GM18517 (cell line): ENCODE results near the gene AKAP6.
A peak's percentile ranks its signal among the peaks of the same experiment; 100 is the strongest.

Experiments used
- ATAC-seq: cut with Tn5 transposase; IDR thresholded peaks from one replicate; pipeline ENCODE4 v1.9.1; 2021; ENCODE audit warnings: mild to moderate bottlenecking, moderate library complexity; ENCODE audit not compliant: unreplicated experiment

AKAP6 gene

DNA sequence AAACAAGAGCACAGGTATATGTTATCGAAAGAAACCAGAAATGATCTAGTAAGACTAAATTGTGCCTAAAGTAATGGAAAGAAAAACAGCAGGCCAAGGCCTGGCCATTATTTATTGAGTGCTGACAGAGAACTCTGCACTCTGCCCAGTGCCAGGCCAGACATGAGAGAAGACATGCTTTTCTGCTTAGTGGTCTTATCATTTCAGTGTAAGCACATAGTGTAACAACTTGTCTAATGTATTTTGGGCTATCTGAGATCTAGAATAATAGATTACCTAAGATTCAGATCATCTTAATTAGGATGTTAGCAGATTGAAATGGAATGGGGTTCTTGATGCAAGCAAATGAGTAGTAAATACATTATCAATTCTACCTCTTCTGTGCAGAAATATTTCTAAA, 278.3 kb downstream of the AKAP6 start:
- no peak for ATAC-seq

DNA sequence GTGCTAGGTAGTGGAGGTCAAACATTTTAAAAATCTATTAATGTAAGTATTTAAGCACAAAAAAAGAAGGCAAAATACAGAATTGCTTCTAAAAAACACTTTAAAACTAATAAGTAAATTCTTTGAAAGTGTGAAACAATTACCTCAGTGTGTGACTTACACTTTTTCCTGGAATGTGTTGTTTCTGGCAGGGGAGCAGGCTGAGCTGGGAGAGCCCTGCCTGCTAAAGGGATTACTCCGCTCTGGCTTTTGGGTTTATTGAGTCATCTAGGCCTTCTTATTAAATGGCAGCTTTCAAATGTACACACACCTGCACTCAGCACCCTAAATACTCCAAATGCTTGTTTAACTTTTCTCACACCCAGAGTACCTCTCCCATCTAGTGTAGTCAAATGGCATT, 279.8 kb downstream of the AKAP6 start:
- ATAC-seq, result no peak

DNA sequence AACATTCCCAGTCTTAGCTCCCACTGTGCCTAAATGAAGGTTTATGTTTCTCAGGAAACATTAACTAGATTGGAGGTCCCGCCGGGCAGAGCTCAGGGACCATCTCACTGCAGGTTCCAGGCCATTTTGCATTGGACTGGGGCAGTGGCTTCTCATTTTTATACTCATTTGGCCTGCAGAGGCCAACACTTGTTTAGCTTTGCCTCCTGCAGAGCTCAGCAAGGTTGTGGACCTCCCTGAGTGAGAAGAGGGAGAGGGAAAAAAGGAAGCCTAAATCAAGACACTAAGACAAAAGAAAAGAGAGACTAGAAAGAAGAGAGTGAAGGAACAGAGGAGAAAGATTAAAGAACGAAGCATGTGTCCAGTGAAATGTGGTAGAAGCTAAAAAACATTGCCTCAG, 280.3 kb downstream of the AKAP6 start:
- no peak for ATAC-seq

DNA sequence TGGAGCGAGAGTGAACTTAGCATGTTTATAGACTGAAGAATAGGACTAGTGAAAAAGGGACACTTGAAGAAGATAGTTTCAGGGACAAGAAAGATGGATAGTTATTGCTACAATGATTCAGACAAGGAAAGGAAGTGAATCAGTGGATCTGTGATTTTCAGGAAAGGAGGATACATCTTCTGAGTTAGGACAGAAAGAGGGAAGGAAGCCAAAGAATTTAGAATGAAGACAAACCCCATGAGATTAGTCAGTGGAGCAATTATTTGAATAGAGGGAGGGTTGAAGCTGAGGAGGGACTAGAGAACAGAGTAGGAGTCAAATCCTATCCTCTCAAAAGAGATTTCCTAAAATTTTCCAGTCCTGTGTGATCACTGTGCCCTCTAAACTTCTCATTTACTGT, 282.7 kb downstream of the AKAP6 start:
- ATAC-seq, result no peak

DNA sequence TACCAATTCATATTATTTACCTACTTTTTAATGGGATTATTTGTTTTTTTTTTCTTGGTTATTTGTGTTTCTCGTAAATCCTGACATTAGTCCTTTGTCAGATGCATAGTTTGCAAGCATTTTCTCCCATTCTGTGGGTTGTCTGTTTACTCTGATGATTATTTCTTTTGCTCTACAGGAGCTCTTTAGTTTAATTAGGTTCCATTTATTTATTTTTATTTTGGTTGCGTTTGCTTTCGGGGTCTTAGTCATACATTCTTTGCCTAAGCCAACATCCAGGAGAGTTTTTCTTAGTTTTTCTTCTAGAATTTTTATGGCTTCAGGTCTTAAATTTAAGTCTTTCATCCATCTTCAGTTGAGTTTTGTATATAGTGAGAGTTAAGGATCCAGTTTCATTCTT, 289.9 kb downstream of the AKAP6 start:
- no peak for ATAC-seq

DNA sequence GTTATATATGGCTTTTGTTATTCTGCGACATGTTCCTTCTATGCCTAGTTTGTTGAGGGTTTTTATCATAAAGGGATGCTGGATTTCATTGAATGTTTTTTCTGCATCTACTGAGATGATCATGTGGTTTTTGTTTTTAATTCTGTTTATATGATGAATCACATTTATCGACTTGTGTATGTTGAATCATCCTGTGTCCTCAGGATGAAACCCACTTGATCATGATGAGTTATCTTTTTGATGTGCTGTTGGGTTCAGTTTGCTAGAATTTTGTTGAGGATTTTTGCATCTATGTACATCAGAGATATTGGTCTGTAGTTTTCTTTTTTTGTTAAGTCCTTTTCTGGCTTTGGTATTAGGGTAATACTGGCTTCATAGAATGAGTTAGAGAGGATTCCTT, 291.2 kb downstream of the AKAP6 start:
- ATAC-seq, result no peak

DNA sequence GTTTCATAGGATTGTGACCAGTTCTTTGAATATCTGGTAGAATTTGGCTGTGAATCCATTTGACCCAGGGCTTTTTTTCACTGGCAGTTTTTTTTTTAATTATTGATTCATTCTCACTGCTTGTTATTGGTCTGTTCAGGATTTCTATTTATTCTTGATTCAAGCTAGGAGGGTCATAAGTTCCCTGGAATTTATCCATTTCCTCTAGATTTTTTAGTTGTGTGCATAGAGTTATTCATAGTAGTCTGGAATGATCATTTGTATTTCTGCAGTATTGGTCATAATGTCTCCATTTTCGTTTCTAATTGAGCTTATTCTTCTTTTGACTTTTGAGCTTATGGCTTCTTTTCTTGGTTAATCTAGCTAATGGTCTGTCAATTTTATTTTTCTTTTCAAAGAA, 291.6 kb downstream of the AKAP6 start:
- no peak for ATAC-seq

DNA sequence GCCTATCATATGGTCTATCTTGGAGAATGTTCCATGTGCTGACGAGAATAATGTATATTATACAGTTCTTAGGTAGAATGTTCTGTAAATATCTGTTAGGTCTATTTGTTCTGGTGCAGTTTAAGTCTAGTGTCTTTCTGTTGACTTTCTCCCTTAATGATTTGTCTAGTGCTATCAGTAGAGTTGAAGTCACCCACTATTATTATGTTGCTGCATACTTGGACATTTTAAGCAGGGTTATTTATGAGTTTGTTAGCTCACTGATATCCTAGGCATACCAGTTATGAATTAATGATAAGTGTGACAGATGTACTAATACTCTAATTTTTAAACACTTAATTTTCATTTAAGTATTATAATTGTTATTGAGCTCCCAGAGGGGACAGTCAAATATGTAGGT, 292.5 kb downstream of the AKAP6 start:
- no peak for ATAC-seq

DNA sequence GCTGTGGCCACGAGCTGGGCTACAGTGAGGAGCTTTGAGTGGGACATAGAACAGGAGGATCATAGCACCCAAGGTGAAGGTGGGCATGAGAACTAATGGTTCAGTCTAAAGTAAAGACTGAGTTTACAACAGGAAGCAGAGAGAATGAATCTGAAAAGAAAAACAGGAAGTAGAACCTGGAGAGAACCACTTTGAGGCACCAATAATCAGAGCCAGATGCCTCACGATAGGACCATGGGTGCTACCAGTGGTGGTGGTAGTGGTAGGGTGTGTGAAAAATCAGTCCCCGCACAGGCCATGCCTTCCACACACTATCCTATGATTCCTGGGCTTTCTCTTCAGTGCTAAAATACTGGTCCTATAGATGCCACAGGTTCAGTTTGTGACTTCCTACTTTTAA, 293.6 kb downstream of the AKAP6 start:
- no peak for ATAC-seq

DNA sequence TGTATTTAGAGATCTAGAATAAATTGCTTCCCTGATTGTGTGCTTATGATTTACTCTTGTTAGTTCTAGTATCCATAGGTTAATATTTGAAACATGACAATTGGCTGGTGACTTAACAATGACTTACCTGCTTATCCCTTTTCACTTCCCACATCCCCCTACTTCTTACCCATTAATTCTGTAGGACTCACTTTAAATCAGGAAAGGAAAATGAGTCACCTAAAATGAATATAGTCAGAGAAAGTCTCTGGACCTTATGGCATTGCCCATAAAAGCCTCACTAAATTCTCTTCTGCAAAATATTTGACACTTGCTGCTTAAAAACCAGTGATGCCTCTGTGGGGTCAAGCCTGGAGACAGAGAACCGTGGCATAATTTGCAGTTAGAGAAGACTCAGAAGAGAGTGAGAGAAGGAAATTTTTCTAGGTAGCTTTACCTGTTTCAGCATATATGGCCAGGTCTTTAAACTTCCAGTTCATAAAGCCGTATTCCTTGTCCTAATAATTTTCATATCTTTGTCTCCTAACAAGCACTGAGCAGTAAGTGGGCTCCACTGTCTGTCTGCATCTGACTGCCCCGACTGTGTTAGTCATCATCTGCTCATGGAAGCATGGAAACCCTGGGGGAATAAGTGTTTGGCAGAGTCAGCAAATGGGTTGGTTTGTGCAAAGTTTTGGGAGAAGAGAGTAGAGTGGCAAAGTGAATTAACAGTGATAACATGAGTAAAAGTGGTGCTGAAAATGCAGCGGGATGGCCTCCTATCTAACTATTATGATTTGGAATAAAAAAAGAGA, 294.4 kb downstream of the AKAP6 start:
- no peak for ATAC-seq

DNA sequence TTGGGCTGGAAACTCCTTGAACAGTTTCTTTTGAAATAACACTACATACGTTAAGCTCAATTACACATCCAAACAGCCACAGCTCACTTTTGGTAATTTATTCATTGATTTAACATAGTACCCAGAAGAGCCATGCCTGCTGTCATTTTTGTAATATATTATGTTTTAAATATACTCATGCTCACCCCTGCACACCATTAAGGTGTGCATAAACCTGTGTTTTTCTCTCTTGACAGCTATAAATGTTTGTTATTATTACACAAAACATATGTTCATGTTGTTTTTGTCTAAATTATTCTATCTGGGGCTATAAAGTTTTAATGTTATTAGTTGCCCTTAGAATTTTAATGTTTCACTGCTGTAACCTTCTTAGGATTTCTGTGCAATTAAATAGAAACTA, 296.1 kb downstream of the AKAP6 start:
- ATAC-seq, result no peak

DNA sequence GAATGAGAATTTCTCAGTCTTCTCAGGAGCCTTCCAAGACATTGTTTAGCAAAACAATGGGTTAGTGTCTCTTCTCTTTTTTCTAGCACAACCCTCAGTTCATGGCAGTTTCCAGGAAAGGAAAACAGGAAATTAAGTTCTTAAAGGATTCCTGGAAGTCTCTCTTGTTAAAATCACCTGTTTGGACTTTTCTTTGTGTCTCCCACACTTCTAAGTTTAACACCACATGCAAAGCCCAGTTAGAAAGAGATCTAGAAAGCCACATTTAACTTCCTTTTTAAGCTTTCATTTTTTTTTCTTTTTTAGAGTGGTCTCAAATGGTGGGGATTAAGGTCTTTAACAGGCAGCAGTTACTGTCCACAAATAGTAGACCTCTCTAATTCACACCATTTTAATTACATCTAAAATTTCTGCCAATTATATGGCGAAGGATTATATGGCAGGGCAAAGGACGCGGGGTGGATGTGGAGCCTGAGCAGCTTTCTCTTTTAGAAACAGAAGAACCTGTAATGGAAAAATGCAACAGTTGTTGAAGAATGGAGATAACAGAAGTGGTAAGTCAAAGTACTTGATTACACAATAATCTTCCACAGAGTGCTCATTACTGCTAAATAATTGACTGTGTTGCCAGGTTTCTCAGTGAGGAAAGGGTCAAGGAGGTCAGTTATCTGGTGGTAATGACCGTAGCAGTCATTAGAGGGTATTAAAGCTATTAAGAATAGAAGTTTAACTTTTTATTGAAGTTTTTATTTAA, 298.6 kb downstream of the AKAP6 start:
- no peak for ATAC-seq

DNA sequence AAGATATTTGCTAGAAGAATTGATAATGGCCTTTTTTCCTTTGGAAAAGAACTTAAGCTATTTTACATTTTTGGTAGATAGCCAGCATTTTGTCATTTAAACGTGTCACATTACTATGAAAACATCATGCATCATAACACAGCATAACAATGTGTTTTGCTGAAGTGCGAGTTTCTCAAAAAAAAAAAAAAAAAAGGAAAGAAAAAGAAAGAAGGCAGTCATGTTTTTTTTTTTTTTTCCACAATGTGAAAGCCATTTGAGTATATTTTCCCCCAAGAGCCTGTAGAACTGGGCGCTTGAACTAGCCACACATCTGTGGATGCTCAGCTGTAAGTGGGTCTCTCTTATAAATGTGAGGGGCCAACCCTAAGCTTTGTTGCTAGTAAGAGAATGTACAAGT, 300.1 kb downstream of the AKAP6 start:
- no peak for ATAC-seq

DNA sequence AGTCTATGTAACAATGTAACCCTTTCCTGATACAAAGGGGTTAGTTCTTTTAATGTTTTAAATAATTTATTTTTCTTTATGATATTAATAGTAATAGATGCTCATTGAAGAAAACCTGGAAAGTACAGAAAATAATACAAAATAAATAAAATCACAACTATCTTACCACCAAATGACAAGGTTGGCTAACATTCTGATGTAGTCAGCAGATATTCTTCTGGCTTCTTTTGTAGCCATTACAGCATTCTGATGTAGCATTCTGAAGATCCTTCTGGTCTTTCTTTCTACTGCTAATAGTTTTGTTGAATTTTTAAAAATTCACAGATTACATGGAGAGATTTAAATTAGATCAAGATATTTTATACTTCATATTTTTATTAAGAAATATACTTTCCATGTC, 301.6 kb downstream of the AKAP6 start:
- ATAC-seq, result no peak

DNA sequence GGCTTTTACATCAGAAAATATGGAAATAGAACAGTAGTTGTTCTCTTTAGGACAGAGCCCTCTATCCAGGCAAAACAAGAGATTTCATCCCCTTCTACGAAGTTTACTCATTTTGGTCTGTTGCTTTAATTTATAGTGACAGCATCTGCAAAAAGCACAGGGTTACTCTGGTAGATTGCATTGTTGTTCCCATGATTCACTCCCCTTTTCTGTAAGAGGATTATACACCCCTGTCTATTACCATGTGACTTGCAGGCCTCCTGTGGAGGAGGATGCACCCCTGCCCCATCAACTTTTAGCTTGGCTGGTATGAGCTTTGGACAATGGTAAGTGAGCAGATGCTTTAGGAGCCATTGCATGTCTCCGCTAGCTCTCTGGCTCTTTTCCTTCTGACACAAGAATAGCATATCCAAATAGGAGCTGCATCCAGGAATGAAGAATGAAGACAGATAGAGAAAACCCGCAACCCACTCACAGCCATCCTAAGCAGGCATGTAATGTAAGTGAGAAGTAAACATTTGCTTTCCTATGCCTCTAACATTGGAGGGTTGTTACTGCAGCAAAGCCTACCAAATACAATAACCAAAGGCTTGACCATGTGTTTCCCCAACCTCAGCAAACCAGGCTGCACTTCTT, 304.2 kb downstream of the AKAP6 start:
- ATAC-seq, result no peak

DNA sequence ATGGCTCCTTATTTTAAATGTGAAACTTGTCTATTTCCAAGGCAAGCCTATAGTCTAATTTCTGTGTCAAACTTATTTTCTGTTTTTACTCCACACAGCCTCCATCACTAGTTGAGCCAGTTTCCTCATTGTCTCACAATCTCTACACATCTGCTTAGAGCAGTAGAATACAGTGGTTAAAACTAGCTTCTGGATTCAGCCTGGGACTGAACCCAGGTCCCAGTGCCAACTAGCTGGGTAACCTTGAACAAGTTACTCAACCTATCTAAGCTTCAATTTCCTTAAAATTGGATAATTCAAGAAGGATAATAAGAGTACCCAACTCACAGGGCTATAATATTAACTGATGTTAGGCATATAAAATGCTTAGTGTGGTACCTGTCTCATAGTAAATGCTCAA, 304.8 kb downstream of the AKAP6 start:
- ATAC-seq, result no peak

DNA sequence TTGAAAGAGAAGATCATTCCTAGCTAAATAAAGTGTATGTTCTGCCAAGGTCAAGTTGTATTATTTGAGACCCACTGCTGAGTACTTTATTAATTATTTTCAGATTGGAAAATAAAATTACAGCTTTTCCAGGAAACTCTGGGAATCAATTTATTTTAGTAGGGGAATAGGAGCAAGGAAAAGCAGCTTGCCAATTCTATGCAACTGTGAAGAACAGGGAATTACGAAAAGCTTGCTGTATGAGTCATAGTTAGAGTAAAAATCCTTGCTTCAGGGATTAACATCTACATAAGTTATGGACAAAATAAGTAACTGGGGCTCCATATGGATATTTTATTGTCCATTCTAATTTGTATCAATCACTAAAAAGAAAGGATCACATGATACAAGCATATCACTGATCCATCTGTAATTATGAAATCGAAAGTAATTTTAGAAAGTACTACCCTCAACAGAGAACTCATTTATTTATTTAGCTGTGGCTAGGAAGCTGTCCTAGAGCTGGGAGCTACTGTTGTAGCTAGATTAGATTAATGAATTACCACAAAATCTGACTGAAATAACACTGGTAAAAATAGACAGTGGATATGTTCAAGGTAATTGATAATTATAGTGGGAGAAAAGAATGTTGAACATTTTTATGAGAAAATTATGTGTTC, 306.1 kb downstream of the AKAP6 start:
- ATAC-seq, result peak; percentile 46

DNA sequence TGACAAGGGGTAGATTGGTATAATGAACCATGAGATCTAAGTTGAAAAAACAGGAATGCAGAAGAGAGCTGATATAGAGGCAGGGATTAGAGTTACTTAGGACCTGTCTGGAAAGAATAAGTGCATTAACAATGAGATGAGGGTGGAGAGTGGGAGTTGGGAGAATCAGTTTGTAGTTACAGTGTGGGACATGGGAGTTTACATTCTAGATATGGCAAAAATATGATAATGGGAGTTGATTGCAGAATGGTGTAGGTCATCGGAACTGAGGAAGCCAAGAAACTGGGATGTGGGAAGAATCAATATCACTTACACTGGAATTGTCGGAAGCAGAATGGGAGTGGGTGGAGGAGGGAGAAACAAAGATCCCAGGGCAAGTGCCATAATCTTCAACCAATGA, 308.5 kb downstream of the AKAP6 start:
- ATAC-seq, result no peak

DNA sequence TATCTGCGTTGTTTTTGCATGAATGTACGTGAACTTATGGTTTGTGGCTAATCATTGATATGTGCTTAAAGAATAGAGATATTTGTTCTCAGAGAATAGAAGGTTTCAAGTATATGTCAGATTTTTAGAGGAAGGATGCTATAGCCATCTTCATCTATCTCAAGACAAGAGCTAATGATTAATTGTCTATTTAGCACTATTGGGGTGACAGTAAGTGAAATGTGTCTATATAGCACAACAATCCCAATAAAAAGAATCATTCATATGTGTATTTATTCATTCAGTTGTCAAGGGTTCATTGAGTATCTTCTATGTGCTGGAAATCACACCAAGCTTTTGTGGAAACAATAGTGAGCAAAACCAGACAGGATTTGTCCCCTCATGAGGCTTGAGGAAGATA, 310.1 kb downstream of the AKAP6 start:
- ATAC-seq, result no peak

DNA sequence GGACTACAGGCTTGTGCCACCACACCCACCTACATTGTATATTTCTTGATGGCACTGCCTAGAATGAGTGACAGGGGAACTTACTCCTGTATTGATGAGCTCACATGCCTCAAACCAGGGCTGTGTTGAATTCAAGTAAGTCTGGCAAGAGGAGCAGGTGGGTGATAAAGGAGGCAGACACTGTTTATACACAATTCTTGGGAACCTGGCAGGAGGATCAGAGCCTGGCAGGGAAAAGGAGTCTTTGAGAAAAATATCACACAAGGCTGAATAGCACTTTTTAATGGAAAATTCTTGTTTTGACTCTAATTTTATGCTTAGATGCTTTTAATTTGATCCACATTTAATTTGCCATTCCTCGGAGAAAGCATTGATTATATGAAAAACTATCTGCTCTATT, 316.5 kb downstream of the AKAP6 start:
- ATAC-seq, result no peak

DNA sequence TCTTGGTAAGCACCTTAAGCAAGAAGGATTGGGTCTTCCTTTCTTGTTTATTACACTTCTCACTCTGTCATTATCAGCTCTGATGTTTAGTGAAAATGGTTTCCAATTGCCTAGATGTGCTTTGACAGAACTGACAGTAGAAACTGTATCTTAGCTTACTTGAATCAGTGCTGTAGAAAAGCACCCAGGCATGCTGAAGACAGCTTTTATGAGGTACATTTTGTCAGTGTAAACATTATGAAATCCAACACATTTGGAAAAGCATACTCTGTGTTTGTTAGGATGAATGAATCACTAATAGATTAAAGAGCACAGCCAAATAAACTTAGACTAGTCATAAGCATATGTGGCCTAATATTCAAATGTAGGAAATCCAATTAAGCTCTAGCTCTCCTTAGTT, 319.3 kb downstream of the AKAP6 start:
- ATAC-seq, result no peak

DNA sequence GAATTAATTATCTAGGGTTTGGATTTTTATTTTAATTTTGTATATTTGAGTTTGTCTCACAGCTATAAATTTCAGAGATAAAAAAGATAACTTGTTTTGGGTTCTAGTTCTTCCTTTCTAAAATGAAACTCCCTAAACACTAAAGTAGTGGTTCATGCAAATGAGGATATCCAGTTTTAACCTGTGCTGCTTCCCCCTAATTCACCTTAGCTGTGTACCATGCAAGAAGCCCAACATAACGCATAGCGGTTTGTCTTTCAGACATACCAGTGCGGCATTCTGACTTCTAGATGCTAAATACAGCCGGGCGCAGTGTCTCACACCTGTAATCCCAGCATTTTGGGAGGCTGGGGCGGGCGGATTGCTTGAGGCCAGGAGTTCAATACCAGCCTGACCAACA, 320.9 kb downstream of the AKAP6 start:
- ATAC-seq, result no peak
